ENCODE measurements around the gene GTF2A1L.
"Not testable (repeated sequence)": the region's sequence is repeated elsewhere in the genome, so short reads cannot be mapped to it uniquely, and the experiment has no call there.

The GTF2A1L gene, protein sequence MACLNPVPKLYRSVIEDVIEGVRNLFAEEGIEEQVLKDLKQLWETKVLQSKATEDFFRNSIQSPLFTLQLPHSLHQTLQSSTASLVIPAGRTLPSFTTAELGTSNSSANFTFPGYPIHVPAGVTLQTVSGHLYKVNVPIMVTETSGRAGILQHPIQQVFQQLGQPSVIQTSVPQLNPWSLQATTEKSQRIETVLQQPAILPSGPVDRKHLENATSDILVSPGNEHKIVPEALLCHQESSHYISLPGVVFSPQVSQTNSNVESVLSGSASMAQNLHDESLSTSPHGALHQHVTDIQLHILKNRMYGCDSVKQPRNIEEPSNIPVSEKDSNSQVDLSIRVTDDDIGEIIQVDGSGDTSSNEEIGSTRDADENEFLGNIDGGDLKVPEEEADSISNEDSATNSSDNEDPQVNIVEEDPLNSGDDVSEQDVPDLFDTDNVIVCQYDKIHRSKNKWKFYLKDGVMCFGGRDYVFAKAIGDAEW

DNA sequence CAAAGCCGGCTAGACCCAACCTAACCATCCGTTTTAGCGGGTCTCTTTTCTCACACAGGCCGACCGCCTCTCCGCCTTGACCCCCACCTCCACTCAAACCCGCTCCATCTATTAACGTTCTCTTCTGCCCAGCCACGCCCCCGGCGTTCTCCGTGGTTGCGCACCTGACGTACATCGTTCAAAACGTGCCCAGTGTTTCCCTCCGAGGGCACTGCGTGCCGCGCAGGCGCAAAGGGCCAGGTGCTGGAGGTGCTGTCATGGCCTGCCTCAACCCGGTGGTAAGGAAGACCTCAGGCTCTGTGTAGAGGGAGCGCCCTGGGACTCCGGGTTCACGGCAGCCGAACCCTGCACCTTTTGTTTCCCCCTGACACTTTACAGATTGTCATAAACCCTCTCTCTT lies at the start of gene GTF2A1L:
Gene GTF2A1L, plus strand, starts transcription at position 239 of the 400 bp plus-strand sequence. Its CDS starts 19 bp downstream, at position 258.
- DNase-seq (ENCODE audit: low read depth): no peak

DNA sequence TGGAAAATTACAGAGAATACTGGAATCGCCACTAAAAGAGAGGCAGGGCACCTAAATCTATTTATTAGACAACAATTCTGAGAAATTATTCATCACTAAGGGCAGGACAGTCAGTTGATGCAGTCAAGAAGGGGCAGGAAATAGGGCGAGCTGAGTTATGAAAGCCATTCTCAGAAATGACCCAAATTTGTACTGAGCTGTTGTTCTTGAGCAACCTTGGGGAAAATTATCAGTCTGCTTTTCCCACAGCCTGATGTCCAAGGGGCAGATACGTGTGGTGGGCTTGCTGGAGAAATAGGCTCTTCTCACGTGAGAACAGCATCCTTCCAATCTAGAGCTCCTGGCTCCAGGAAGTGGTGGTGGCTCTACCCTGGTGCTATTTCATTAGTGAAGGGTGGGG lies 49.1 kb upstream of the GTF2A1L start:
- DNase-seq (ENCODE audit: low read depth): no peak

DNA sequence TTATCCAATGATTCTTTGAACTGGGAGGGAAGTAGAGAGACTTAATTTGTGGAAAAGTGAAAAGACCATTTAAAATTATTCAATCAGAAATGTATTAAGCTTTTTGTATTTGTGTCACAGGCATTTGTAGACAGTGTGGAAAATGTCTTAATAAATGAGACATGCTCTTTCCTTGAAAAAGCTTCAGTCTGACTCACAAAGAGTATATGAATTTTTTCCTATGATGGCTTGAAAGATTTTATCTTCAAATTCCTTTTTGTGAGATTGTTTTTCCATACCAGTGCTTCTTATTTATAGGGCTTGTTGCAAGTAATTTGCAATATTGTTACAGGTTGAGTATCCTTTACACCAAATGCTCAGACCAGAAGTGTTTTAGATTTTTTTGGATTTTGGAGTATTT lies 48.2 kb upstream of the GTF2A1L start:
- no peak for DNase-seq (ENCODE audit: low read depth)

- DNase-seq (ENCODE audit: low read depth): no peak
Observed at GRCh38 chr2:48572816-48573215, 44.8 kb upstream of the GTF2A1L start.

- no peak for DNase-seq (ENCODE audit: low read depth)
Observed at GRCh38 chr2:48574353-48575287, 43.0 kb upstream of the GTF2A1L start.

- DNase-seq (ENCODE audit: low read depth): no peak
Observed at GRCh38 chr2:48578313-48578712, 39.3 kb upstream of the GTF2A1L start.

- no peak for DNase-seq (ENCODE audit: low read depth)
Observed at GRCh38 chr2:48583961-48584360, 33.7 kb upstream of the GTF2A1L start.

GRCh38 chr2:48584551-48584950 lies 33.1 kb upstream of the GTF2A1L start:
- DNase-seq (ENCODE audit: low read depth): no peak

DNA sequence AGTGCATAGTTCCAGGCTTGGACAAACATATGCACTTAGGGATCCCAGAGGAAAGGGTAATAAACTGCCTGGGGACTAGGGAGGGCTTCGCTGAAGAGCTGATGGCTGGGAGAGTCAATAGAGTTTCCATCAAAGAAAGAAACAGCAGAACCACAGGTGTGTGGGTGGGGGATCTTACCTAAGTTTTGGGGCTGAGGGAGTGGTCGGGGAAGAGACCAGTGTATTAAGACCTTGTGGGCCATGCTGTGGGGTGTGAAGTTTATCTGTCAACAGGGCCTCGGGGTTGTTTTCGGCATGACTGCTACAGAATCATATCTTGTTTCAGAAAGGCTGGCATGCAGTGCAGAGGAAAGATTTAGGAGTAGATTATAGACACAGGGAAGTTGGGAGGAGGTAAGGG lies 31.2 kb upstream of the GTF2A1L start:
- DNase-seq (ENCODE audit: low read depth): no peak

- no peak for DNase-seq (ENCODE audit: low read depth)
Observed at GRCh38 chr2:48587560-48587959, 30.1 kb upstream of the GTF2A1L start.

DNA sequence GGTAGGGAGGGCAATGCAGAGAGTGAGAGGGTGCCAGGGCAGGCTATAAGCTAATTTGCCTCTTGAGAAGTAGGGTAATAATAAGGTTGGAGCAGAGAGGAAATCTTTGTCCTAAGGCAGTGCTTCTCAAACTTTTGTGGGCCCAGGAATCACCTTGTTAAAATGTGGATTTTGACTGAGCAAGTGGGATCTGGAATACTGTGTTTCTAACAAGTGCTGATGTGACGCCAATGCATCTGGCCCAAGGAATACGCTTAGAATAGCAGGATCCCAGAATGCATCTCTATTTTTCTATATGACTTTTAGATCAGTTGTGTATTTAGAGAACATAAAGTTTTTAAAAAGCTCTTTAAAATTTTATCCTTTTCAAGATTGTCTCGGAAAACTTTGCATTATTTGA lies 29.7 kb upstream of the GTF2A1L start:
- DNase-seq (ENCODE audit: low read depth): no peak

DNA sequence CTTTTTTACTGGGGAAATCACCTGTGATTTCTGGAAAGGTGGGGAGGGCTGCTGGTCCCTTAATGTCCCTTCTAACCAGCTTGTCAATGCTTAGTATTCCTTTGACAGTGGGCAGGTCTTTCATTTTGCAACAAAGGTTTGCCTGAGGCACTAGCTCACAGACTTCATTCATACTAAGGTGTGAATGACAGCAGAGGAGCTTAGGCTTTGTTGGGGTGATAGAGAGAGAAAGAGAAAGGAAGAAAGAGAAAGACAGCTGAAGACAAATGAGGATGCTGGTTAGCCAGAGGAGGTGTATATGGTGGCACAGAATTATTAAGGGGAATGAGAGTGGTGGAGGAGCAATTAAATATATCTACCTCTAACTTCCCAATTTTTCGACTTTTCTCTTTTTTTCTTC lies 28.9 kb upstream of the GTF2A1L start:
- no peak for DNase-seq (ENCODE audit: low read depth)

- no peak for DNase-seq (ENCODE audit: low read depth)
Observed at GRCh38 chr2:48589170-48589767, 28.4 kb upstream of the GTF2A1L start.

DNA sequence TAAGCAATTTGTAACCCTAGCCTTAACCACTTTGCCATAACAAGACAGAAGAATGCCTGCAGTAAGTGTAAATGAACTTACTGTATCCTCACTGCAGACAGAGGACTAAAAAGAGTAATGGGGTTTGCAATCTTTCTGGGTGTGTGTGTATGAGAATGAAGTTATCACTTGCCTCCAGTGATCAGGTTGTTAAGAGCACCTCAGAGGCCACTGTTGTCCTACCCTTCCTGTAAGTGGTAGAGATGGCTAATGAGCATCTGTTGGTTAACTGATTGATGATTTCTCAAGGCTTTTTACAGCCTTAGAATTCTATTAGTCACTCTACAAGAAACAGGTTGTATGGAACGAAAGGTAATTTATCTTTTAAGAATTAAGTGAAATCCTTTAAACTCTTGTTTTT lies 27.6 kb upstream of the GTF2A1L start:
- no peak for DNase-seq (ENCODE audit: low read depth)

- DNase-seq (ENCODE audit: low read depth): no peak
Observed at GRCh38 chr2:48592067-48592466, 25.6 kb upstream of the GTF2A1L start.

DNA sequence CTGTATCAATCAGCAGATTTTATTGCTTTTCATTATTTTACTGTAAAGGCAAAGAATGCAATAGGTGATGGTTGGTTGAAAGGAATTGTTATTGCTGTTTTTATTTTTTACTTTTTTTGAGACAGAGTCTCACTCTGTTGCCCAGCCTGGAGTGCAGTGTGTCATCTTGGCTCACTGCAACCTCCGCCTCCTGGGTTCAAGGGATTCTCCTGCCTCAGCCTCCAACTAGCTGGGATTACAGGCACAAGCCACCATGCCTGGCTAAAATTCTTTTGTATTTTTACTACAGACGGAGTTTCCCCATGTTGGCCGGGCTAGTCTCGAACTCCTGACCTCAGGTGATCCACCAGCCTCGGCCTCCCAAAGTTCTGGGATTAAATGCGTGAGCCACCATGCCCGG lies 20.9 kb upstream of the GTF2A1L start:
- DNase-seq (ENCODE audit: low read depth): not testable (repeated sequence)

DNA sequence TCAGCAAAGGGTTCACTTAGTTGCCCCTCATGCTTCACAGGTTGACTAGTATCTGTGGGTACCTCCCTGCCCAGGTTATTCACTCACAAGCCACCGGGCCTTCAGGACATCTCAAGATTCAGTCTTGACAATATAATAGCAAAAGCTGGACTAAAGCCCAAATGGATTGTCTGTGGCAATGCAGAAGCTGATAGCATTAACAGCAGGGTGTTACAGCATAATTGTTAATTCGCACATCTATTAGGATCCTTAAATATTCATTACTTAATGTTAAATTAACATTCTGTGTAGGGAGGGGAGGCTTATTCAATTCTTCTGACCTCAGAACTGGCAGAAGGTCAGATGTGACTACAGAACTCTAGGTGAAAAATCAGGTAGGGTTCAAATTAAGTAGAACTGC lies 20.2 kb upstream of the GTF2A1L start:
- DNase-seq (ENCODE audit: low read depth): no peak

- no peak for DNase-seq (ENCODE audit: low read depth)
Observed at GRCh38 chr2:48600204-48600813, 17.3 kb upstream of the GTF2A1L start.

DNA sequence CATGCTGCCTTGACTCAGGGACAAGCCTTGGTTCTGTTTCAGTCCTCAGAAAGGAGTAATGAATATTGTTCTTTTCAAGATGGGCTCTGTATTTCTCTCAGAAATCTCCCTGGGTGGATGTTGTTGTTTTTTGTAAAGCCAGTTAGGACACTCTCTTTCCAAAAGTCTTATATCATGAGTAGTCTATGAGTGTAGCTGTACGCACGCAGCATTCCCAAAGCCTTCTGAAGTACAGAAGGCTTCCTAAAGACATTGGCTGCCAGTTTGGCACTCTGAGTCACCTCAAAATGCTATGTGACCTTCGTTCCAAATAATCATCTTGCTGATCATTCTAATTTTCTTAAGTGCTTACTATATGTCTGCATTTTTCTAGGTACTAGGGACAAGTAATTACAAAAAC lies 16.7 kb upstream of the GTF2A1L start:
- no peak for DNase-seq (ENCODE audit: low read depth)

DNA sequence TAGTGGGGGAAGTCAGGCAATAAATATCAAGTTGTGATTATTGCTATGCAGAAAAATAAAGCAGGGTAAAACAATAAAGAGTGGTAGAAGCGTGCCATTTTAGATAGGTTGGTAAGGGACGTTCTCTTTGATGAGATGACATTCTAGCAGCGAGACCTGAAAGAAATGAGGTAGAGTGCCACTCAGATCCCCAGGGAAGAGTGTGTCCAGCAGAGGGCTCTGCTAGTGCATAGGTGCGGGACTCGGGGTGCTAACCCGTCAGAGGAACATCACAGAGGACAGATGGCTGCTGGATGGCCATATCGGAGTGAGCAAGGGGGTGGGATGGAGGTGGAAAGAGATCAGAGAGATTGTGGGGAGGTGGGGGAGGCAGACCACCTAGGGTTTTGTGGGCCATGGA lies 16.3 kb upstream of the GTF2A1L start:
- no peak for DNase-seq (ENCODE audit: low read depth)

- DNase-seq (ENCODE audit: low read depth): no peak
Observed at GRCh38 chr2:48605482-48606175, 12.0 kb upstream of the GTF2A1L start.

Data from stimulated activated CD4-positive, alpha-beta T cell treated with anti-CD3 and anti-CD28 coated beads, Interleukin-2, amount 100 ng/mL, for 4 hours (primary cell).